Large intestine (tissue), 3 donors: Measurements from ENCODE around the gene LACTB. TPM values are rescaled to one million over a fixed set of nuclear protein-coding genes. Genes with fewer than 3 reads are reported as not detected.

ENCODE experiments used
- DNase-seq, 2 donors: peaks; one replicate each; pipeline versions ENCODE4 v3.0.0 to v3.0.0-alpha.2; 2013
- H3K27ac ChIP-seq: one replicate; pipeline ENCODE4 v1.5.1; 2013; ENCODE audit warnings: low read length
- H3K27me3 ChIP-seq: 2 replicates; pipeline ENCODE4 v1.6.1; 2013; ENCODE audit warnings: low read length; ENCODE audit not compliant: control insufficient read depth, insufficient read depth
- H3K36me3 ChIP-seq: 2 replicates; pipeline ENCODE4 v1.6.1; 2013; ENCODE audit warnings: low read length; ENCODE audit not compliant: control insufficient read depth, insufficient read depth
- H3K4me1 ChIP-seq: one replicate; pipeline ENCODE4 v1.6.1; 2013; ENCODE audit warnings: low read length; ENCODE audit not compliant: control insufficient read depth, insufficient read depth
- H3K4me3 ChIP-seq: one replicate; pipeline ENCODE4 v1.5.1; 2013; ENCODE audit warnings: low read length
- H3K9me3 ChIP-seq: one replicate; pipeline ENCODE4 v1.6.1; 2013; ENCODE audit warnings: mild to moderate bottlenecking, low read depth, low read length, moderate library complexity; ENCODE audit not compliant: control insufficient read depth
- WGBS: methylation state at CpG from one replicate; pipeline ENCODE4 v1.1.5; 2013; ENCODE audit warnings: low lambda C conversion rate; ENCODE audit not compliant: insufficient coverage; 5-methylcytosine and 5-hydroxymethylcytosine counted together
- polyA plus RNA-seq: library from polyadenylated mRNA; unstranded; fragments of 120-200 nt; gene quantifications from one replicate; pipeline ENCODE4 v1.2.1, GENCODE V29; 2013

The LACTB gene
- polyA plus RNA-seq, 1 donor, result 18.4 TPM

- peak overlapping the region; percentile 98 for H3K4me3 ChIP-seq
- peak; percentile 65 to 78 for DNase-seq
- peak overlapping the region; percentile 90 for H3K27ac ChIP-seq
- no peaks in the 10 kb centered on the region for H3K9me3 ChIP-seq
- H3K27me3 ChIP-seq, result no peaks in the 10 kb centered on the region
- peaks cover 7% of the 10 kb centered on the region for H3K4me1 ChIP-seq
- peaks cover 7% of the 10 kb centered on the region for H3K36me3 ChIP-seq
- 21% methylated on average over 2 of the region's 59 CpGs for WGBS
Observed at GRCh38 chr15:63122002-63122875, 578 bp downstream of the LACTB start.

DNA sequence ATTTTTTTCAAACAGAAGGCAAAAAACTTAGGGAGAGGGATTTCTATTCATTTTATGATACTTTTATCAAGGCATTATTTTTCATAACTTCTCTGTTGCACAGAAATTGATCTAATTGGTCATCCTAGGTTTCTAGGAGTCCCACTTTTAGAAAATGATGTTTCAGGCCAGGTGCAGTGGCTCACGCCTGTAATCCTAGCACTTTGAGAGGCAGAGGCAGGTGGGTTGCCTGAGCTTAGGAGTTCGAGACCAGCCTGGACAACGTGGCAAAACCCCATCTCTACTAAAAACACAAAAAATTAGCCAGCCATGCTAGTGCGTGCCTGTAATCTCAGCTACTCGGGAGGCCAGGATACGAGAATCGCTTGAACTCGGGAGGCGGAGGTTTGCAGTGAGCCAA, 2.8 kb downstream of the LACTB start:
- no peak overlapping the region for H3K4me3 ChIP-seq
- WGBS, result no CpG with 5 or more reads among the region's 9 CpGs
- peaks cover 7% of the 10 kb centered on the region for H3K4me1 ChIP-seq
- no peak overlapping the region for H3K27ac ChIP-seq
- peaks cover 15% of the 10 kb centered on the region for H3K36me3 ChIP-seq
- H3K9me3 ChIP-seq, result no peaks in the 10 kb centered on the region
- DNase-seq, result no peak
- no peaks in the 10 kb centered on the region for H3K27me3 ChIP-seq

DNA sequence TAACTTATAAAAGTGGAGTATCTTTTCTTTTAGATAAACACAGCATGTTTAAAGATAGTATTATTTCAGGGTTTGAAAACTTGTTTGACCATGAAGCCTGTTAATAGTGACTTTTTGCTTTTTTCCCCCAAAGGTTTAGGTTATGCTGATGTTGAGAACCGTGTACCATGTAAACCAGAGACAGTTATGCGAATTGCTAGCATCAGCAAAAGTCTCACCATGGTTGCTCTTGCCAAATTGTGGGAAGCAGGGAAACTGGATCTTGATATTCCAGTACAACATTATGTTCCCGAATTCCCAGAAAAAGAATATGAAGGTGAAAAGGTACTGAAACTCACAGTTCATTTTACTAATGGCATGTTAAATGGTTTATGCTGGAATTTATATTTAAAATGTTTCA, 5.1 kb downstream of the LACTB start:
- Histone ChIP-seq H3K4me1 (peaks cover 3% of the 10 kb centered on the region), H3K36me3 (peaks cover 27% of the 10 kb centered on the region), H3K27me3 (no peaks in the 10 kb centered on the region), H3K4me3 (no peak overlapping the region), H3K27ac (no peak overlapping the region), H3K9me3 (no peaks in the 10 kb centered on the region)
- DNase-seq, result no peak
- WGBS, result no CpG with 5 or more reads among the region's 3 CpGs

GRCh38 chr15:63133786-63134185, 12.1 kb downstream of the LACTB start:
- WGBS, result 89% methylated on average over 1 of the region's 1 CpG
- H3K4me3 ChIP-seq, result no peak overlapping the region
- H3K36me3 ChIP-seq, result peaks cover 17% of the 10 kb centered on the region
- H3K4me1 ChIP-seq, result no peaks in the 10 kb centered on the region
- H3K27me3 ChIP-seq, result no peaks in the 10 kb centered on the region
- no peak overlapping the region for H3K27ac ChIP-seq
- no peak for DNase-seq
- H3K9me3 ChIP-seq, result no peaks in the 10 kb centered on the region

DNA sequence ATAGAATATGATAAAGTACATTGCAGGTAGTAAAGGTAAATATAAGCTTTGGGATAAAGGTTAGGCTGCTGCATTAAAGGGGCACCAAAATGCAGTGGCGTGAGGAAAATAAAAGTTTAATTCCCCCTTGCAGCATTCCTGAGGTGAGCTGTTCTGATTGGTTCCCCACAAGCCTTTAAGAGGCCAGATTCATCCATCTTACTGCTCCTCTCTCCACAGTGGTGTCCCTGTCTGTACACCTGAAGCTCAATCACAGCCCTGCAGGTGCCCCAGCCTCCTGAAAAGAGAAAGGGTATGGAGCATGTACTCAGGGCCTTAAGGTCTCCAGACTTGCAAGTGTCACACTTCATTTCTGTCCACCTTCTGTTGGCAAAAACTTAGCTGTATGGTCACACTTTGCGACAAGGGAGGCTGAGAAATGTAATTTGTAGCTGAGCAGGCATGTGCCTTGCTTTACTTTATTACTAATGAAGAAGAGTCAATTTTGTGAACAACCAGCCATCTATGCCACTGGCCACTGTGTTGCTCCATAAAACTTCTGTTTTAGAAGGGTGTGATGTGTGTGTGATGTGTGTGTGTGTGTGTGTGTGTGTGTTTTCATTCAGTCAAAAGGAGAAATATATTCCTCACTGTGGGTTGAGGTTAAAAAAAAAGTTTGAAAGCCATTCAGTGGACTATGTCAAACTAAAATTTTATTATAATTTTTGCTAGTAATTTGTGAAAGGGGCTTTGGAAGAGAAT, 12.8 kb downstream of the LACTB start:
- no peaks in the 10 kb centered on the region for H3K4me1 ChIP-seq
- H3K27ac ChIP-seq, result no peak overlapping the region
- no peaks in the 10 kb centered on the region for H3K27me3 ChIP-seq
- H3K36me3 ChIP-seq, result peaks cover 16% of the 10 kb centered on the region
- H3K9me3 ChIP-seq, result no peaks in the 10 kb centered on the region
- no peak for DNase-seq
- no peak overlapping the region for H3K4me3 ChIP-seq
- WGBS, result no CpG with 5 or more reads among the region's 2 CpGs

- DNase-seq, result no peak
- H3K9me3 ChIP-seq, result no peaks in the 10 kb centered on the region
- peaks cover 10% of the 10 kb centered on the region for H3K36me3 ChIP-seq
- no peaks in the 10 kb centered on the region for H3K4me1 ChIP-seq
- no peaks in the 10 kb centered on the region for H3K27me3 ChIP-seq
- 100% methylated on average over 1 of the region's 5 CpGs for WGBS
- H3K4me3 ChIP-seq, result no peak overlapping the region
- H3K27ac ChIP-seq, result no peak overlapping the region
Observed at GRCh38 chr15:63135281-63135680, 13.6 kb downstream of the LACTB start.

GRCh38 chr15:63135804-63136203, 14.1 kb downstream of the LACTB start:
- H3K36me3 ChIP-seq, result peaks cover 9% of the 10 kb centered on the region
- no peak overlapping the region for H3K27ac ChIP-seq
- WGBS, result no CpG with 5 or more reads among the region's 3 CpGs
- no peaks in the 10 kb centered on the region for H3K9me3 ChIP-seq
- H3K27me3 ChIP-seq, result no peaks in the 10 kb centered on the region
- no peaks in the 10 kb centered on the region for H3K4me1 ChIP-seq
- H3K4me3 ChIP-seq, result no peak overlapping the region
- DNase-seq, result no peak

GRCh38 chr15:63136742-63137141, 15.1 kb downstream of the LACTB start:
- Histone ChIP-seq H3K36me3 (peaks cover 2% of the 10 kb centered on the region), H3K9me3 (no peaks in the 10 kb centered on the region), H3K27me3 (no peaks in the 10 kb centered on the region), H3K27ac (no peak overlapping the region), H3K4me1 (no peaks in the 10 kb centered on the region), H3K4me3 (no peak overlapping the region)
- no peak for DNase-seq
- no CpG with 5 or more reads among the region's 2 CpGs for WGBS

DNA sequence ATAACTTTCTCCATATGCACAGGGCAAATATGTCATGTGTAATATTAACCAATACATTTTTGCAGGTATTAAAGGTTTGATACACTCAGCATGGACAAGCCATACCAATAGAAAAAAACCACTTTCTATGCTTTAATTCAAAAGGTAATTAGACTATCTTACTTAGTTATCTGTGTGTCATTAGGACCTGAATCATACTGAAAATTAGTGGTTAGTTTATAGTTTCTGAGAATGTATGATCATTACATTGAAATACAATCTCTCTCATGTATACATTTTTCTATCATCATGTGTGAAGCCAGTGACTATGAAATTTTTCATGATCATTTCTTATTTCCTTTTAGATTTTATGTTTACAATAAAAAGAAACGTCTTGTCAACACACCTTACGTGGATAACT, 19.3 kb downstream of the LACTB start:
- WGBS, result no CpG with 5 or more reads among the region's 2 CpGs
- Histone ChIP-seq H3K4me3 (no peak overlapping the region), H3K9me3 (no peaks in the 10 kb centered on the region), H3K4me1 (no peaks in the 10 kb centered on the region), H3K27me3 (no peaks in the 10 kb centered on the region), H3K36me3 (peaks cover 2% of the 10 kb centered on the region), H3K27ac (no peak overlapping the region)
- no peak for DNase-seq

DNA sequence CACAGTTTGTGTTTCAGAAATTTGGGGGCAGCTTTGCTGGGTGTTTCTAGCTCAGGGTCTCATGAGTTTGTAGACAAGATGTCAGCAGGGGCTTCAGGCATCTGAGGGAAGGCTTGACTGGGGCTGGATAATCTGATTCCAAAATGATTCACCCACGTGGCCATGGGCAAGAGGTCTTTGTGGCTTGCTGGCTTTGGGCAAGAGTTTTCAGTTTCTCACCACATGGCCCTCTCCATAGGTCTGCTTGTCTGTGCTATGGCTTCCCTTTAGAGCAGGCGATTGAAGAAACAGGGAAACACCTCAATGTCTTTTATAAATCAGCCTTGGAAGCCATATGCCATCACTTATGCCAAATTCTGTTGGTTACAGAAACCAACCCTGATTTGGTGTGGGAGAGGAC, 23.8 kb downstream of the LACTB start:
- Histone ChIP-seq H3K27me3 (no peaks in the 10 kb centered on the region), H3K9me3 (no peaks in the 10 kb centered on the region), H3K36me3 (peaks cover 10% of the 10 kb centered on the region), H3K4me1 (no peaks in the 10 kb centered on the region), H3K4me3 (no peak overlapping the region), H3K27ac (no peak overlapping the region)
- no CpG with 5 or more reads among the region's 2 CpGs for WGBS
- DNase-seq, result no peak
